Effector memory CD4-positive, alpha-beta T cell (primary cell): ENCODE measurements around the gene TBKBP1.

Source experiments
- DNase-seq, 3 donors: peaks; one replicate each; pipeline ENCODE4 v3.0.0-alpha.2; 2020
- H3K27ac ChIP-seq: 2 replicates; pipeline ENCODE4 v1.7.0; 2013; ENCODE audit warnings: mild to moderate bottlenecking, low read length, moderate library complexity; ENCODE audit not compliant: insufficient read depth, poor library complexity, severe bottlenecking
- H3K27me3 ChIP-seq: replicated peaks from 2 replicates; pipeline ENCODE4 v1.7.0; 2013; ENCODE audit warnings: mild to moderate bottlenecking, low read length; ENCODE audit not compliant: insufficient read depth, control insufficient read depth, poor library complexity, severe bottlenecking
- H3K36me3 ChIP-seq: 2 replicates; pipeline ENCODE4 v1.7.0; 2013; ENCODE audit warnings: mild to moderate bottlenecking, low read length, moderate library complexity; ENCODE audit not compliant: control insufficient read depth, insufficient read depth
- H3K4me1 ChIP-seq: 2 replicates; pipeline ENCODE4 v1.7.0; 2013; ENCODE audit warnings: low read length, mild to moderate bottlenecking; ENCODE audit not compliant: control insufficient read depth, insufficient read depth, poor library complexity, severe bottlenecking
- H3K4me3 ChIP-seq: 2 replicates; pipeline ENCODE4 v1.7.0; 2013; ENCODE audit warnings: low read length, low read depth, mild to moderate bottlenecking; ENCODE audit not compliant: insufficient read depth, poor library complexity, severe bottlenecking
- H3K9me3 ChIP-seq: 2 replicates; pipeline ENCODE4 v1.7.0; 2013; ENCODE audit warnings: mild to moderate bottlenecking, low read length, moderate library complexity; ENCODE audit not compliant: control insufficient read depth

The TBKBP1 gene

DNA sequence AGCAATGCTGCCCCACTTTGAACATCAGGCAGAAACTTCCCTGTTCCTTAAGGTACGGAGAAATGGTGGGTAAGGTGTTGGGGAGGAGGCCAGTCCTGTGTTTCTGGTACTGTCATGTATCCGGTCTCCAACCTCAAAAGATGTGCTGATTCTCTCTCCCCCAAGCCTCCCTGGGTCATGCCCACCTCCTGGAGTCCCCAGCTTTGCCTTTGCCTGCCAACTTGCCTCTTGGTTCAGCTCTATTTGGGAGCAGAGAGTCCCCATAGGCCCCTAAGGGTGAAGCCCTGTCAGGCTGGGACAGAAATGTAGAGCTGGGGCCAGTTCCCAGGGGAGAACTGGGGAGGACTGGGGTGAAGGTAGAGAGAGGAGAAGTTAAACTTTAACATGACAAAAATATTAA is 37.4 kb downstream of the TBKBP1 start:
- H3K36me3 ChIP-seq, result no peaks in the 10 kb centered on the region
- H3K4me3 ChIP-seq, result no peak overlapping the region
- no peak overlapping the region for H3K27ac ChIP-seq
- no peak for DNase-seq
- no peaks in the 10 kb centered on the region for H3K27me3 ChIP-seq
- peaks cover 10% of the 10 kb centered on the region for H3K4me1 ChIP-seq
- H3K9me3 ChIP-seq, result no peaks in the 10 kb centered on the region

GRCh38 chr17:47732399-47733046 is 38.6 kb downstream of the TBKBP1 start:
- no peaks in the 10 kb centered on the region for H3K27me3 ChIP-seq
- peak overlapping the region; percentile 60 for H3K4me3 ChIP-seq
- H3K27ac ChIP-seq, result peak overlapping the region; percentile 60
- no peak for DNase-seq
- H3K36me3 ChIP-seq, result no peaks in the 10 kb centered on the region
- H3K4me1 ChIP-seq, result peaks cover 10% of the 10 kb centered on the region
- no peaks in the 10 kb centered on the region for H3K9me3 ChIP-seq

- no peaks in the 10 kb centered on the region for H3K27me3 ChIP-seq
- DNase-seq, result peak; percentile 82 to 85 (median 85)
- peaks cover 10% of the 10 kb centered on the region for H3K4me1 ChIP-seq
- H3K27ac ChIP-seq, result peak within 1 kb of the TSS; percentile 60
- H3K36me3 ChIP-seq, result no peaks in the 10 kb centered on the region
- H3K4me3 ChIP-seq, result peak within 1 kb of the TSS; percentile 60
- H3K9me3 ChIP-seq, result no peaks in the 10 kb centered on the region
These were observed 39.2 kb downstream of the TBKBP1 start, which contains the start of gene TBX21 for GRCh38 chr17:47733047-47733673. TBX21 (plus strand) TSS chr17:47733236; CDS start chr17:47733455, 219 bp downstream.

- no peak for DNase-seq
These were observed 39.9 kb downstream of the TBKBP1 start for GRCh38 chr17:47733674-47734410.

GRCh38 chr17:47735139-47735464 is 41.1 kb downstream of the TBKBP1 start:
- DNase-seq, result no peak
- H3K9me3 ChIP-seq, result no peaks in the 10 kb centered on the region
- H3K4me1 ChIP-seq, result peaks cover 10% of the 10 kb centered on the region
- H3K4me3 ChIP-seq, result peak overlapping the region; percentile 60
- peak overlapping the region; percentile 60 for H3K27ac ChIP-seq
- H3K27me3 ChIP-seq, result no peaks in the 10 kb centered on the region
- H3K36me3 ChIP-seq, result no peaks in the 10 kb centered on the region

More at GRCh38 chr17:47733674-47734410, 39.9 kb downstream of the TBKBP1 start:
- Histone ChIP-seq H3K4me1 (peaks cover 10% of the 10 kb centered on the region), H3K27ac (peak overlapping the region; percentile 60), H3K9me3 (no peaks in the 10 kb centered on the region), H3K27me3 (no peaks in the 10 kb centered on the region), H3K4me3 (peak overlapping the region; percentile 60), H3K36me3 (no peaks in the 10 kb centered on the region)

DNA sequence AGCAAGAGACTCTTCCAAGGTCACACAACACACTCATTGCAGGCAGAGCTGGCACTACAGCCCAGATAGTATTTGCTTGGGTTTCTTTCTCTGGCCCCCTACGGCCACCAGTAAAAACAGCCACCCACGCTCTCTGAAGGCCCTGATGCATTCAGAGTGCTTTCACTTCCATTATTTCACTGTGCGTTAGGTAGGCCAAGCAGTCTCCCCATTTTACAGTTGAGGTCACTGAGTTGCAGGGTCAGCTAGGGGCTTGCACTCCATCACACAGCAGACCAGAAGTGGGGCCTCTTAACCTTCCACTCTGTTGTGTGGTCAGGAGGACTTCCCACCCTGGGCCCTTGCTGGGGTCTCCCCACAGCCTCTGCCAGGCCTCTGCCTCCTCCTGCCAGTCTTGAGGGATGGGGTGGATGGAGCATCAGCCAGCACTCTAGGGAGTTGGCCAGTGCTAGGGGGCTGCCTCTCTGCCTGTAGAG is 41.6 kb downstream of the TBKBP1 start:
- peaks cover 10% of the 10 kb centered on the region for H3K4me1 ChIP-seq
- H3K36me3 ChIP-seq, result no peaks in the 10 kb centered on the region
- H3K27me3 ChIP-seq, result no peaks in the 10 kb centered on the region
- H3K9me3 ChIP-seq, result no peaks in the 10 kb centered on the region
- peak overlapping the region; percentile 60 for H3K4me3 ChIP-seq
- no peak for DNase-seq
- H3K27ac ChIP-seq, result peak overlapping the region; percentile 60

DNA sequence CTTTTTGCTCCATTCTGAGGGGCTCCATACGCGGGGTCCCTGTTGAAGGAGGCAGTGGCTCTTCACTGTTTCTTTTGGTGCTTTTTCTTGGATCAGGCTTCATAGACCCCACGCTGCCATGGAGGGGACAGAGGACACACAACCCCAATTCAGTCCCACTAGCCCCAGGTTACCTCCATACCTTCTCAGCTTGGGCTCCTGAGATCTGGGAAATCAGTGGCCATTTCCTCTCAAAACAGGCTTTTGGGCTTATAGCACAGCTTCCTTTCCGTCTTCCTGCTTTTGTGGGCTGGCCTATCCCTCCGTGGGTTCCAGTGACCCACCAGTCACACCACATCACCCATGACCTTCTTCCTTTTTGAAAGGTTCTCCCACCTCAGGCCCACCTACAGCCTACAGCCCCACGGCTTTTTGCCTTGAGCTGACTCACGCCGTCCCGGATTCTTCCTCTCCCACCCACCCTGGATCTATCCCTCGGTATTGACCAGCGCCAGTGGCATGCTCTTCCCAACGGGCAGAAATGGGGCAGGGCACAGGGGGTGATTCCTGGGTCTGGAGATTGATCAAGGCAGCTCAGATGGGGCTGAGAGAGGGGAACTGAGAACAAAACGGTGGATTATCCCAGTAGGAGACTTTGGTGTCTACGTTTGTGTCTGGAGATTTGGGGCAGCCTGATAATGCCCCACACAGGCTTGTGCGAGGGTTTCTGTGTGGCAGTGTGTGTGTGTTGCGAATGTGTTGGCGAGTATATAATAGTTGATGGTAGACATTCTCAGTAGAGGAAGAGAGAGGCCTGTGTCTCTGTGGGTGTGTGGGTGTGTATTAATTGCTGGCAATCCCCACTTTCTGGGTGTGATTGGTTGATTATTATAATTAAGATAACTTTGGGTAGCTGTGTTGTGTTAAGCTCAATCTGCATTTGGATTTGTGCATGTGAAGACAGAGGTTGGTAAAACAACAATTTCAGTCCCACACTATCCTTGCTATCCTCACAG is 42.8 kb downstream of the TBKBP1 start:
- no peaks in the 10 kb centered on the region for H3K36me3 ChIP-seq
- H3K4me3 ChIP-seq, result peak overlapping the region; percentile 17
- no peak for DNase-seq

GRCh38 chr17:47738178-47738577 is 44.2 kb downstream of the TBKBP1 start:
- Histone ChIP-seq H3K4me3 (no peak overlapping the region), H3K4me1 (peaks cover 3% of the 10 kb centered on the region), H3K9me3 (no peaks in the 10 kb centered on the region), H3K27me3 (no peaks in the 10 kb centered on the region), H3K36me3 (no peaks in the 10 kb centered on the region), H3K27ac (no peak overlapping the region)
- DNase-seq, result no peak

More for the DNA sequence above, 42.8 kb downstream of the TBKBP1 start:
- Histone ChIP-seq H3K27ac (peak overlapping the region; percentile 8), H3K4me1 (peaks cover 10% of the 10 kb centered on the region), H3K27me3 (no peaks in the 10 kb centered on the region), H3K9me3 (no peaks in the 10 kb centered on the region)

DNA sequence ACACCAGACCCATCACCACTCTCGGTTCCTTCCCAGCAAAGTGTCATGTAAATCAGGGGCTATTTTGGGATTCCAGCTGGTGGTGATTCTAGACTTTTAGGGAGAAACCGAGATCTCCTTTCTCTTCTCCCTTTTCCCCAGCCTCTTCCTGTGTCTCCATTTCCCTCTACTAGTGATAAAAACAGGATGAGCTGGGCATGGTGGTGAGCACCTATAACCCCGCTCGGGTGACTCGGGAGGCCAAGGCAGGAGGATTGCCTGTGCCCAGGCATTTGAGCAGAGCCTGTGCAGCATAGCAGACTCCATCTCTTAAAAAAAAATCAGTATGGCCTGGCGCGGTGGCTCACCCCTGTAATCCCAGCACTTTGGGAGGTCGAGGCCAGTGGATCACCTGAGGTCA is 45.2 kb downstream of the TBKBP1 start:
- Histone ChIP-seq H3K9me3 (no peaks in the 10 kb centered on the region), H3K36me3 (no peaks in the 10 kb centered on the region), H3K4me1 (no peaks in the 10 kb centered on the region), H3K27ac (no peak overlapping the region), H3K4me3 (no peak overlapping the region), H3K27me3 (no peaks in the 10 kb centered on the region)
- DNase-seq, result no peak
